Left lung (tissue), 14 donors: ENCODE results near the gene EZH2. TPM values are rescaled to one million over a fixed set of nuclear protein-coding genes. Genes with fewer than 3 reads are reported as not detected.

ENCODE experiments used
- ATAC-seq: fragments of 200-7000 bp; cut with Tn5 transposase; one replicate; pipeline ENCODE4 v1.9.1; 2020; ENCODE audit warnings: moderate library complexity
- DNase-seq, 4 donors: peaks; one replicate each; pipeline ENCODE4 v3.0.0-alpha.2; 2013 to 2020
- H3K27ac ChIP-seq, 2 donors: fragments of 200-600 bp; sonication (generic) in 1 of 2; one replicate each; pipeline versions ENCODE4 v1.5.0 to v1.8.0; 2020 to 2021
- H3K27me3 ChIP-seq, 2 donors: fragments of 200-600 bp; sonication (generic) in 1 of 2; one replicate each; pipeline versions ENCODE4 v1.5.0 to v1.8.0; 2020 to 2021
- H3K36me3 ChIP-seq, 2 donors: fragments of 200-600 bp; sonication (generic) in 1 of 2; one replicate each; pipeline versions ENCODE4 v1.5.0 to v1.8.0; 2020 to 2021
- H3K4me1 ChIP-seq, 2 donors: fragments of 200-600 bp; one replicate each; pipeline ENCODE4 v1.8.0; 2021
- H3K4me3 ChIP-seq, 2 donors: fragments of 200-600 bp; sonication (generic) in 1 of 2; one replicate each; pipeline versions ENCODE4 v1.5.0 to v1.8.0; 2020 to 2021; ENCODE audit warnings: mild to moderate bottlenecking in 1 of 2
- H3K9me3 ChIP-seq, 2 donors: fragments of 200-600 bp; sonication (generic) in 1 of 2; one replicate each; pipeline versions ENCODE4 v1.5.0 to v1.8.0; 2020 to 2021
- CTCF ChIP-seq, 2 donors: fragments of 200-600 bp; sonication (generic) in 1 of 2; IDR thresholded peaks; one replicate each; pipeline versions ENCODE4 v1.5.0 to v1.8.0; 2021; ENCODE audit warnings: antibody characterized with exemption in 2 of 2
- intact Hi-C, 2 donors: fragments of 100-400 bp; cut with DNase I; formaldehyde crosslinking; loops; one replicate each; pipeline versions ENCODE4 v1.11.2 to v1.14.2; 2022
- long read RNA-seq, 12 donors: library from polyadenylated mRNA in 2 of 12; unstranded in 2 of 12; transcript quantifications; one replicate each; pipeline ENCODE4 v2.0.0 and lab custom pipeline, GENCODE V29; 2019 to 2026
- polyA plus RNA-seq, 6 donors: library from polyadenylated mRNA; unstranded; fragments of 120-200 nt; gene quantifications; one replicate each; pipeline ENCODE4 v1.2.1, GENCODE V29; 2013; ENCODE audit not compliant: insufficient read length in 6 of 6
- total RNA-seq, 2 donors: library from RNA; stranded (reverse); fragmentation: NEBNext Ultra II Directional; extraction: Animal tissue kit (Norgen Biotek cat#: 25700); gene quantifications; one replicate each; pipeline ENCODE4 v1.2.1, GENCODE V29; 2021
- donor health status: DM: no; HTN: yes; CAD: no.
- donor health status: DM: no; HTN: no; CAD: no.

Gene EZH2
- total RNA-seq (1 to 10 TPM; 7.2 to 9.9 TPM), polyA plus RNA-seq (10 to 100 TPM; 40.6 to 56.3 (median 48.2) TPM)
- long read RNA-seq, donor 1, partial matches to known transcripts, result 10 of 12 reads
- long read RNA-seq, donor 1, other reads (novel, unspliced or antisense), result 0 of 12 reads
- long read RNA-seq, donor 2, partial matches to known transcripts, result 18 of 22 reads
- long read RNA-seq, donor 2, other reads (novel, unspliced or antisense), result 0 of 22 reads
- long read RNA-seq, donor 3, partial matches to known transcripts, result 7 of 11 reads
- long read RNA-seq, donor 3, other reads (novel, unspliced or antisense), result 0 of 11 reads
- long read RNA-seq, donor 4, partial matches to known transcripts, result 4 of 7 reads
- long read RNA-seq, donor 4, other reads (novel, unspliced or antisense), result 0 of 7 reads
- long read RNA-seq, donor 5, partial matches to known transcripts, result 27 of 30 reads
- long read RNA-seq, donor 5, other reads (novel, unspliced or antisense), result 0 of 30 reads
- long read RNA-seq, donor 6, transcript EZH2-203 (20 exons, 2,591 nt), result major isoform, 5 of 23 reads
- long read RNA-seq, donor 6, partial matches to known transcripts, result 16 of 23 reads
- long read RNA-seq, donor 6, other reads (novel, unspliced or antisense), result 0 of 23 reads
- long read RNA-seq, donor 7, partial matches to known transcripts, result 16 of 16 reads
- long read RNA-seq, donor 7, other reads (novel, unspliced or antisense), result 0 of 16 reads
- long read RNA-seq, donor 8, partial matches to known transcripts, result 19 of 22 reads
- long read RNA-seq, donor 8, other reads (novel, unspliced or antisense), result 0 of 22 reads
- long read RNA-seq, donor 9, result 0 reads
- long read RNA-seq, donor 10, partial matches to known transcripts, result 2 of 2 reads
- long read RNA-seq, donor 10, other reads (novel, unspliced or antisense), result 0 of 2 reads
- long read RNA-seq, donor 11, partial matches to known transcripts, result 12 of 14 reads
- long read RNA-seq, donor 11, other reads (novel, unspliced or antisense), result 0 of 14 reads
- long read RNA-seq, donor 12, partial matches to known transcripts, result 23 of 24 reads
- long read RNA-seq, donor 12, other reads (novel, unspliced or antisense), result 0 of 24 reads

GRCh38 chr7:148884049-148884298, at the start of gene EZH2:
EZH2 (minus strand) TSS chr7:148884291; CDS start chr7:148847298, 36,993 bp downstream.
- no peaks in the 10 kb centered on the region for H3K36me3 ChIP-seq
- H3K9me3 ChIP-seq, result no peaks in the 10 kb centered on the region
- ATAC-seq (peak; percentile 8), DNase-seq (no peak)
- intact Hi-C loops, result no loop called here
- peak within 1 kb of the TSS; percentile 91 to 96 for H3K4me3 ChIP-seq
- TF ChIP-seq CTCF (IDR thresholded peaks at IDR 0.05), result no peak
- no peaks in the 10 kb centered on the region for H3K27me3 ChIP-seq
- H3K4me1 ChIP-seq, result peaks cover 0 to 12% of the 10 kb centered on the region in 2 donors
- H3K27ac ChIP-seq, result peak within 1 kb of the TSS; percentile 93 to 94

- no peak for TF ChIP-seq CTCF (IDR thresholded peaks at IDR 0.05)
- H3K4me3 ChIP-seq, result no peak overlapping the region
- no peak for DNase-seq
- H3K36me3 ChIP-seq, result no peaks in the 10 kb centered on the region
- H3K9me3 ChIP-seq, result no peaks in the 10 kb centered on the region
- no peaks in the 10 kb centered on the region for H3K4me1 ChIP-seq
- intact Hi-C loops, result no loop called here
- H3K27ac ChIP-seq, result no peak overlapping the region
- H3K27me3 ChIP-seq, result no peaks in the 10 kb centered on the region
- no peak for ATAC-seq
These were observed 47.4 kb upstream of the EZH2 start for GRCh38 chr7:148931470-148931869.

GRCh38 chr7:148930335-148930734, 46.2 kb upstream of the EZH2 start:
- TF ChIP-seq CTCF (IDR thresholded peaks at IDR 0.05), result no peak
- ATAC-seq (no peak), DNase-seq (no peak)
- no peaks in the 10 kb centered on the region for H3K27me3 ChIP-seq
- no peaks in the 10 kb centered on the region for H3K9me3 ChIP-seq
- intact Hi-C loops, result no loop called here
- H3K4me1 ChIP-seq, result no peaks in the 10 kb centered on the region
- H3K36me3 ChIP-seq, result no peaks in the 10 kb centered on the region
- no peak overlapping the region for H3K27ac ChIP-seq
- no peak overlapping the region for H3K4me3 ChIP-seq

GRCh38 chr7:148929176-148929575, 45.1 kb upstream of the EZH2 start:
- TF ChIP-seq CTCF (IDR thresholded peaks at IDR 0.05), result no peak
- DNase-seq, result no peak
- H3K27me3 ChIP-seq, result no peaks in the 10 kb centered on the region
- H3K27ac ChIP-seq, result no peak overlapping the region
- intact Hi-C loops, result no loop called here
- H3K4me3 ChIP-seq, result no peak overlapping the region
- H3K4me1 ChIP-seq, result no peaks in the 10 kb centered on the region
- no peak for ATAC-seq
- no peaks in the 10 kb centered on the region for H3K9me3 ChIP-seq
- H3K36me3 ChIP-seq, result no peaks in the 10 kb centered on the region
